HepG2 (cell line): ENCODE measurements around the gene CNEP1R1. TPM values are rescaled to one million over a fixed set of nuclear protein-coding genes. Genes with fewer than 3 reads are reported as not detected.

Experiments
- ATAC-seq: fragments of 200-7000 bp; cut with Tn5 transposase; 3 replicates; pipeline ENCODE4 v1.9.1; 2020; ENCODE audit warnings: mild to moderate bottlenecking, moderate library complexity
- BruUV-seq: library from RNA; stranded (reverse); fragments of 400-500 nt; replicated peaks from 2 replicates; lab custom pipeline; 2021; lab: Mats Ljungman, UMichigan
- CTCF ChIA-PET: fragments of 300-600 bp; formaldehyde crosslinking; extraction: SDS; loops from one replicate; lab custom pipeline; 2021; ENCODE audit warnings: low total read pairs, inconsistent platforms, low intra/inter-chr PET ratio; lab: Yijun Ruan, JAX
- POLR2A ChIA-PET: fragments of 350-600 bp; sonication (Branson Sonifier 250); formaldehyde crosslinking; loops from one replicate; lab custom pipeline; 2020; ENCODE audit warnings: antibody characterized with exemption, inconsistent platforms; lab: Yijun Ruan, JAX
- DNase-seq: peaks from one replicate; pipeline ENCODE4 v3.0.0-alpha.2; 2015; ENCODE audit warnings: low spot score
- FAIRE-seq: peaks from 3 replicates; lab custom pipeline; 2011; peaks lifted over from hg19 to GRCh38; lab: Jason Lieb, UNC
- H2AFZ ChIP-seq: one replicate; pipeline ENCODE4 v1.6.1; 2011; ENCODE audit warnings: low read length, inconsistent platforms
- H3K27ac ChIP-seq: fragments of 300-600 bp; 3 replicates; pipeline ENCODE4 v1.8.0; 2011; ENCODE audit warnings: mixed run types, mild to moderate bottlenecking, mixed read lengths, low read length, inconsistent platforms; ENCODE audit not compliant: insufficient read depth; ENCODE audit errors: extremely low read length
- H3K27me3 ChIP-seq, 2 experiments: fragments of 200-600 bp in 1 of 2; 2 replicates in 1 of 2; 3 replicates in 1 of 2; pipeline versions ENCODE4 v1.6.0 to v1.8.0; 2011; ENCODE audit warnings: low read length in 2 of 2, mild to moderate bottlenecking in 2 of 2, moderate library complexity in 2 of 2, inconsistent platforms in 1 of 2; ENCODE audit not compliant: insufficient read depth in 2 of 2, control insufficient read depth in 1 of 2
- H3K36me3 ChIP-seq, 2 experiments: fragments of 200-600 bp in 1 of 2; replicated peaks in 1 of 2; 2 replicates in 1 of 2; 3 replicates in 1 of 2; pipeline versions ENCODE4 v1.5.1 to v1.8.0; 2011; ENCODE audit warnings: low read length in 2 of 2, inconsistent platforms in 1 of 2; ENCODE audit not compliant: insufficient read depth in 2 of 2, control insufficient read depth in 1 of 2
- H3K4me1 ChIP-seq: 2 replicates; pipeline ENCODE4 v1.5.1; 2012; ENCODE audit warnings: low read length, inconsistent platforms; ENCODE audit not compliant: insufficient read depth
- H3K4me2 ChIP-seq: 2 replicates; pipeline ENCODE4 v1.6.0; 2011; ENCODE audit warnings: low read depth, low read length, inconsistent platforms
- H3K4me3 ChIP-seq, 3 experiments: fragments of 200-600 bp in 1 of 3; sonication (generic), shearing (Covaris generic) in 1 of 3; replicated peaks in 1 of 3; 2 replicates each; pipeline ENCODE4 v1.5.1; 2011 to 2016; ENCODE audit warnings: low read length in 3 of 3, inconsistent platforms in 2 of 3, low read depth in 2 of 3, mild to moderate bottlenecking in 2 of 3, control low read depth in 1 of 3, mixed read lengths in 1 of 3; ENCODE audit not compliant: insufficient read depth in 1 of 3
- H3K79me2 ChIP-seq: one replicate; pipeline ENCODE4 v1.6.1; 2011; ENCODE audit warnings: low read length, inconsistent platforms; ENCODE audit not compliant: insufficient read depth
- H3K9ac ChIP-seq: 2 replicates; pipeline ENCODE4 v1.6.0; 2011; ENCODE audit warnings: mild to moderate bottlenecking, low read depth, low read length, inconsistent platforms; ENCODE audit not compliant: insufficient read depth
- H3K9me3 ChIP-seq: 2 replicates; pipeline ENCODE4 v1.5.1; 2012; ENCODE audit warnings: mild to moderate bottlenecking, low read length
- H4K20me1 ChIP-seq: 2 replicates; pipeline ENCODE4 v1.6.0; 2011; ENCODE audit warnings: inconsistent platforms, mild to moderate bottlenecking, low read length, moderate library complexity; ENCODE audit not compliant: insufficient read depth
- FIP1L1 ChIP-seq: fragments of 200-400 bp; formaldehyde crosslinking; IDR thresholded peaks from 2 replicates; pipeline ENCODE4 v1.6.1; 2018; ENCODE audit warnings: low read depth, mild to moderate bottlenecking, low read length, moderate library complexity, borderline replicate concordance; ENCODE audit not compliant: insufficient read depth
- MED8 ChIP-seq: sonication (generic); formaldehyde crosslinking; IDR thresholded peaks from 2 replicates; pipeline ENCODE4 v1.8.1; 2023; ENCODE audit warnings: mild to moderate bottlenecking, missing genetic modification reagents; ENCODE audit not compliant: insufficient replicate concordance
- THAP11 ChIP-seq: IDR thresholded peaks from 2 replicates; pipeline ENCODE4 v1.6.1; 2016; ENCODE audit warnings: missing biosample characterization, missing genetic modification reagents
- ZBTB1 ChIP-seq: sonication (generic); formaldehyde crosslinking; IDR thresholded peaks from 2 replicates; pipeline ENCODE4 v1.4.0; 2020; ENCODE audit warnings: missing genetic modification reagents, borderline replicate concordance
- WGBS: methylation state at CpG from one replicate; pipeline ENCODE4 v1.1.6; 2017; ENCODE audit warnings: low lambda C conversion rate; 5-methylcytosine and 5-hydroxymethylcytosine counted together
- in situ Hi-C: cut with HindIII; loops from 2 replicates; pipeline ENCODE4 v1.10.0; 2017; ENCODE audit warnings: low pct_unique_long_range_greater_than_20kb; ENCODE audit not compliant: extremely low pct_ligation_motif_present
- intact Hi-C: fragments of 100-400 bp; cut with micrococcal nuclease; formaldehyde crosslinking; loops from one replicate; pipeline ENCODE4 v1.10.0; 2022; ENCODE audit not compliant: unreplicated experiment
- polyA plus RNA-seq, 8 experiments: library from polyadenylated mRNA; depleted of rRNA in 3 of 8; stranded (reverse) in 7 of 8; unstranded in 1 of 8; fragments of >200 nt; fragmentation: Illumina TruSeq in 4 of 8; extraction: Trizol in 4 of 8; gene quantifications; 2 replicates each; pipeline versions ENCODE4 v1.2.1 to v1.2.3, GENCODE V29; 2011 to 2016; ENCODE audit warnings: low read depth in 4 of 8, missing spikeins in 1 of 8, mixed read lengths in 1 of 8; ENCODE audit not compliant: insufficient read depth in 1 of 8
- total RNA-seq, 5 experiments: library from RNA; depleted of rRNA; stranded (reverse); fragments of >200 nt; fragmentation: Illumina TruSeq; extraction: Trizol; gene quantifications; 2 replicates each; pipeline ENCODE4 v1.2.3, GENCODE V29; 2016; ENCODE audit warnings: low read depth in 1 of 5
- TF ChIP-seq, protein P1 (sequence below): sonication (generic); formaldehyde crosslinking; IDR thresholded peaks from 2 replicates; pipeline ENCODE4 v1.5.1; 2020; ENCODE audit warnings: mild to moderate bottlenecking, missing genetic modification reagents

Gene CNEP1R1
- total and polyA plus RNA-seq, 2 of the 13 experiments (the other 11 are each of a cell fraction or from before 2014, with no cell fraction given): 23.6 to 26.8 TPM

DNA sequence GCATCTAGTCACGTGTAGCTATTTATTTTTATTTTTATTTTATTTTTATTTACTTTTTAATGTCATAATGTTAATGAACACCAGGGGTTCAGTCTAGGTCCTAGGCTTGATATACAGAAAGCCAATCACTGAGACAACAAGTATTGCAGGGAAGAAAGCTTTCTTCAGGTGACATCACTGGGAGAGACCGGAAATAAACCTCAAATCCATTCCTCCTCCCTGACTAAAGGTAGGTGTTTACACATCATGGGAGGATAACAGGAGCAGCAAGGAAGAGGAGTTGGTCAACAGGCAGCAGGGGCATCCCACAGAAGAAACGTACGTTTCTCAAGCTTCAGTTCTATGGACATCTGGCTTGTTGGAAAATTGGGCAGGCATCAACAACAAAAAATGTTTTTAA, 31.2 kb downstream of the CNEP1R1 start:
- Histone ChIP-seq H3K4me3 (no peak overlapping the region), H3K9me3 (peaks cover 19% of the 10 kb centered on the region), H2AFZ (no peak overlapping the region), H3K79me2 (no peaks in the 10 kb centered on the region), H4K20me1 (no peaks in the 10 kb centered on the region), H3K4me1 (no peaks in the 10 kb centered on the region), H3K36me3 (no peaks in the 10 kb centered on the region), H3K4me2 (no peak overlapping the region), H3K27ac (no peak overlapping the region), H3K9ac (no peak overlapping the region), H3K27me3 (0 out of 5 replicates have a peak, but pooled peaks cover 0 to 2% of the 10 kb centered on the region in 2 experiments)
- in situ Hi-C loops (no loop called here), intact Hi-C loops (no loop called here)
- FAIRE-seq (no peak), DNase-seq (no peak), ATAC-seq (no peak)
- no TSS peak for BruUV-seq
- 53% methylated on average over 4 of the region's 4 CpGs for WGBS
- POLR2A ChIA-PET: no interaction called here
- TF ChIP-seq THAP11: no peak
- TF ChIP-seq FIP1L1: no peak
- no peak for TF ChIP-seq ZBTB1 (CRISPR knock-in tag)
- TF ChIP-seq, protein P1, sequence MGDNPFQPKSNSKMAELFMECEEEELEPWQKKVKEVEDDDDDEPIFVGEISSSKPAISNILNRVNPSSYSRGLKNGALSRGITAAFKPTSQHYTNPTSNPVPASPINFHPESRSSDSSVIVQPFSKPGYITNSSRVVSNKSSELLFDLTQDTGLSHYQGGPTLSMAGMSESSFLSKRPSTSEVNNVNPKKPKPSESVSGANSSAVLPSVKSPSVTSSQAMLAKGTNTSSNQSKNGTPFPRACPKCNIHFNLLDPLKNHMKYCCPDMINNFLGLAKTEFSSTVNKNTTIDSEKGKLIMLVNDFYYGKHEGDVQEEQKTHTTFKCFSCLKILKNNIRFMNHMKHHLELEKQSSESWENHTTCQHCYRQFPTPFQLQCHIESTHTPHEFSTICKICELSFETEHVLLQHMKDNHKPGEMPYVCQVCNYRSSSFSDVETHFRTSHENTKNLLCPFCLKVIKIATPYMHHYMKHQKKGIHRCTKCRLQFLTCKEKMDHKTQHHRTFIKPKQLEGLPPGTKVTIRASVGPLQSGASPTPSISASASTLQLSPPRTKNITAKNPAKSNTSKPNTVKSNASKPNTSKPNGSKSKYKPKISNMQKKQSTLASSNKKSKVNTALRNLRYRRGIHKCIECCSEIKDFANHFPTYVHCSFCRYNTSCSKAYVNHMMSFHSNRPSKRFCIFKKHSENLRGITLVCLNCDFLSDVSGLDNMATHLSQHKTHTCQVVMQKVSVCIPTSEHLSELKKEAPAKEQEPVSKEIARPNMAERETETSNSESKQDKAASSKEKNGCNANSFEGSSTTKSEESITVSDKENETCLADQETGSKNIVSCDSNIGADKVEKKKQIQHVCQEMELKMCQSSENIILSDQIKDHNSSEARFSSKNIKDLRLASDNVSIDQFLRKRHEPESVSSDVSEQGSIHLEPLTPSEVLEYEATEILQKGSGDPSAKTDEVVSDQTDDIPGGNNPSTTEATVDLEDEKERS (CRISPR knock-in tag): peak; percentile 68; the same call in 1 of the 2 replicates
- TF ChIP-seq MED8: no peak
- CTCF ChIA-PET: no interaction called here
